Measurements from ENCODE around the gene HDAC6.

DNA sequence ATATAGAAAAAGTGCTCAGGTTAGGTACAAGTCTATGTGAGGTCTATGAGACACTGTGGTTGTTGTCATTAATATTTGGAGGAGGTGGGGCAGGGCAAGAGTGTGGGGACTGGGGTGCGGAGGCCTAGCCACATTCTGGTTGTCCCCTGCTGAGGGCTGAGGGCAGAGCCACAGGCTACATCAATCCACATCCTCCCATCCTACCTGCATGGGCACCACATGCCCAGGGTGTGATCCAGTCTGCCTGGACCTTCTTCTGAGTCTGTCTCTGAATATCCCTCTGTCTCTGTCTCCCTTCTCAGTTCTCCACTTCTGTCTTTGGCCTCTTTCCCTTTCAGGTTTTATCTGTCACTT is 16.7 kb upstream of the HDAC6 start:
- TF ChIP-seq, protein P1, sequence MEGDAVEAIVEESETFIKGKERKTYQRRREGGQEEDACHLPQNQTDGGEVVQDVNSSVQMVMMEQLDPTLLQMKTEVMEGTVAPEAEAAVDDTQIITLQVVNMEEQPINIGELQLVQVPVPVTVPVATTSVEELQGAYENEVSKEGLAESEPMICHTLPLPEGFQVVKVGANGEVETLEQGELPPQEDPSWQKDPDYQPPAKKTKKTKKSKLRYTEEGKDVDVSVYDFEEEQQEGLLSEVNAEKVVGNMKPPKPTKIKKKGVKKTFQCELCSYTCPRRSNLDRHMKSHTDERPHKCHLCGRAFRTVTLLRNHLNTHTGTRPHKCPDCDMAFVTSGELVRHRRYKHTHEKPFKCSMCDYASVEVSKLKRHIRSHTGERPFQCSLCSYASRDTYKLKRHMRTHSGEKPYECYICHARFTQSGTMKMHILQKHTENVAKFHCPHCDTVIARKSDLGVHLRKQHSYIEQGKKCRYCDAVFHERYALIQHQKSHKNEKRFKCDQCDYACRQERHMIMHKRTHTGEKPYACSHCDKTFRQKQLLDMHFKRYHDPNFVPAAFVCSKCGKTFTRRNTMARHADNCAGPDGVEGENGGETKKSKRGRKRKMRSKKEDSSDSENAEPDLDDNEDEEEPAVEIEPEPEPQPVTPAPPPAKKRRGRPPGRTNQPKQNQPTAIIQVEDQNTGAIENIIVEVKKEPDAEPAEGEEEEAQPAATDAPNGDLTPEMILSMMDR (IDR thresholded peaks at IDR 0.05) = no peak
- no peak for TF ChIP-seq POLR2A (IDR thresholded peaks at IDR 0.05)

Measured in lower leg skin (tissue), 3 donors.